HG03469 (cell line): ENCODE data around the gene FBXO22.
"Not testable (repeated sequence)": the region's sequence is repeated elsewhere in the genome, so short reads cannot be mapped to it uniquely, and the experiment has no call there.

Experiments used
- ATAC-seq: cut with Tn5 transposase; IDR thresholded peaks from one replicate; pipeline ENCODE4 v1.9.1; 2021; ENCODE audit warnings: mild to moderate bottlenecking, moderate library complexity, moderate number of reproducible peaks; ENCODE audit not compliant: unreplicated experiment

Gene FBXO22

DNA sequence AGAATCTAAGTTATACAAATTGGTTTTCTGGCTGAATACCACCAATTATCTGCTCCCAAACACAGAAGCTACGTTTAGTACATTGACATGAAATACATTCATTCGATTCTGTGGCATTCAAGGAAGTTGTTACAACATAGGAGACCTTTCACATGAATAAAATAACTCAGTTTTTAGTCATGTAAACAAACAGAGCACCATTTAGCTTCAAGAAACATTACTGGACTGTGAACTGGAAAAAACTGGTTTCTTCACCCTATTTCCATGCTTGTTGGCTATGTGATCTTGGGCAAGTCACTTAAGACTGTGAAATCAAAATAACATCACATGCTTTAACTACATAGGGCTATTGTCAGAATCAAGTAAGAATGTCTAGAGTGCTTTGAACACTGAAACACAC lies 62.4 kb downstream of the FBXO22 start:
- no peak for ATAC-seq

DNA sequence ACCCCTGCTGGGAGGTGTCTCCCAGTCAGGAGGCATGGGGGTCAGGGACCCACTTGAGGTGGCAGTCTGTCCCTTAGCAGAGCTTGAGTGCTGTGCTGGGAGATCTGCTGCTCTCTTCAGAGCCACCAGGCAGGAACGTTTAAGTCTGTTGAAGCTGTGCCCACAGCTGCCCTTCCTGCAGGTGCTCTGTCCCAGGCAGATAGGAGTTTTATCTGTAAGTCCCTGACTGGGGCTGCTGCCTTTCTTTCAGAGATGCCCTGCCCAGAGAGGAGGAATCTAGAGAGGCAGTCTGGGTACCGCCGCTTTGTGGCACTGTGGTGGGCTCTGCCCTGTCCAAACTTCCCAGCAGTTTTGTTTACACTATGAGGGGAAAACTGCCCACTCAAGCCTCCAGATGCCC lies 73.1 kb downstream of the FBXO22 start:
- not testable (repeated sequence) for ATAC-seq

- no peak for ATAC-seq
Observed at GRCh38 chr15:75981149-75981815, 77.6 kb downstream of the FBXO22 start.

DNA sequence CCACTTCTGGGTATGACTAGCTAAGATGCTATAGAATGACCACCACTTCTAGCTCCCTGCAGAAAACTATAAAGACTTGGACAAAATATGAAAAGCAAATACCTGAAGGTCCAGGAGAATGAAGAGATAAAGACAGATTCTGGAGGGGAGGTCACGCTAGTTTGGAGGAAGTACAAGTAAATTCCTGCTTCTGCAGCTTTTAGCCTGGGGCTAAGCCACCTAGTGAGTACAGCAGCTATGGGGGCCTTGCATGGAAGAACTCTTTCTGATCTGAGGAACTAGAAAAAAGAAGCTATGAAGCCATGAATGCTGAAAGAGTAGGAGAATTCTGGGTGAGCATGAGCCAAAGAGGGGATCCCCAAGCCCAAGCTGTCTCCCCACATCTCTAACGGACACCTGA lies 78.8 kb downstream of the FBXO22 start:
- no peak for ATAC-seq

GRCh38 chr15:75984706-75985105 lies 81.0 kb downstream of the FBXO22 start:
- ATAC-seq = not testable (repeated sequence)

- no peak for ATAC-seq
Observed at GRCh38 chr15:75985971-75986370, 82.3 kb downstream of the FBXO22 start.

DNA sequence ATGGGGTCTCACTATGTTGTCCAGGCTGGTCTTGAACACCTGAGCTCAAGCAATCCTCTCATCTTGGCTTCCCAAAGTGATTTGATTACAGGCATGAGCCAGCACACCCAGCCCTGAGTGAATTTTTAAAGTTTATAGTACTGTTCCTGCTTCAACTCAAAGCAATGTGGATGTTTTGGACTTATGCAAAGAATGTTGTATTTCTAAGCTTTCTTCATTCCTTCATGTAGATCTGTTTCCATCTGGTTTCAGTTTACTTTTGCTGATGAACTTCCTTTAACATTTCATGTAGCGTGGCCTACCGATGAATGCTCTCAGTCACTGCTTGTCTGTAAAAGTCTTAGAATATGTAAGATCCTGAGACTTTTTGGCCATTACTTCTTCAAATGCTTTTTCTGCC lies 85.4 kb downstream of the FBXO22 start:
- ATAC-seq = no peak

DNA sequence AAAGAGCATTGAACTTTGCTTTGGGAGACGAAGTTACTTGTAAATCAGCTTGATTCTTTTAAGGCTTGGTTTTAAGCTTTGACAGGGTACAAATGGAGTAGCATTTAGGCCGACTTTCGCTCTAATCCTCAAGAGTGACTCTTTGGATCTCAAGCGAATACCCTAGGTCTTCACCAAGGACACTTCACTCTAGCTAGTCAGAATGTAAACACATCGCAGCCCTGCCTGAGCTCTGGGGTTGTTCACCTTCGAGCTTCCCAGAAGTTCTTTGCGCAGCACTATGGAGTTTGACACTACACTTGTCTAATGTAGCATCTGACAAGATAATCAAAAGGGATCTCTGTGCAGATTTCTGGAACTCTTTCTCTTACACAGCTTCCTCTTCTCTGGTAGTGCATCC lies 86.2 kb downstream of the FBXO22 start:
- no peak for ATAC-seq
